MCF 10A (cell line): ENCODE results near the gene HPGDS. TPM values are rescaled to one million over a fixed set of nuclear protein-coding genes. Genes with fewer than 3 reads are reported as not detected.
"Not testable (repeated sequence)": the region's sequence is repeated elsewhere in the genome, so short reads cannot be mapped to it uniquely, and the experiment has no call there.

Source experiments
- Bru-seq: library from RNA; stranded (reverse); fragments of 400-500 nt; gene quantifications from one replicate; lab custom pipeline; 2021; lab: Mats Ljungman, UMichigan
- BruChase-seq, 2 experiments: library from RNA; stranded (reverse); fragments of 400-500 nt; gene quantifications; one replicate each; lab custom pipeline; 2021; lab: Mats Ljungman, UMichigan
- BruUV-seq: library from RNA; stranded (reverse); fragments of 400-500 nt; replicated peaks from 2 replicates; lab custom pipeline; 2021; lab: Mats Ljungman, UMichigan
- CTCF ChIA-PET: fragments of 300-600 bp; sonication (Branson Sonifier 250); formaldehyde crosslinking; extraction: SDS; loops from one replicate; lab custom pipeline; 2021; ENCODE audit warnings: antibody characterized with exemption, inconsistent platforms; lab: Yijun Ruan, JAX
- POLR2A ChIA-PET: fragments of 300-600, 350-650 bp; sonication (Branson Sonifier 250); formaldehyde crosslinking; extraction: SDS; loops from one replicate; lab custom pipeline; 2020; ENCODE audit warnings: antibody characterized with exemption, inconsistent platforms; lab: Yijun Ruan, JAX
- DNase-seq: peaks from one replicate; pipeline ENCODE4 v3.0.0-alpha.2; 2018; ENCODE audit not compliant: unreplicated experiment
- H3K27ac Mint-ChIP-seq: one replicate; pipeline ENCODE4 v1.8.0; 2022; ENCODE audit warnings: mild to moderate bottlenecking, low read depth, mixed read lengths; ENCODE audit not compliant: unreplicated experiment
- H3K27me3 Mint-ChIP-seq: one replicate; pipeline ENCODE4 v1.8.0; 2022; ENCODE audit warnings: mixed read lengths; ENCODE audit not compliant: insufficient read depth, unreplicated experiment
- H3K36me3 Mint-ChIP-seq: one replicate; pipeline ENCODE4 v1.8.0; 2022; ENCODE audit warnings: mild to moderate bottlenecking, moderate library complexity, mixed read lengths; ENCODE audit not compliant: insufficient read depth, unreplicated experiment
- H3K4me1 Mint-ChIP-seq: one replicate; pipeline ENCODE4 v1.8.0; 2022; ENCODE audit warnings: mixed read lengths; ENCODE audit not compliant: insufficient read depth, unreplicated experiment
- H3K4me3 Mint-ChIP-seq: one replicate; pipeline ENCODE4 v1.8.0; 2022; ENCODE audit warnings: mild to moderate bottlenecking, moderate library complexity, mixed read lengths; ENCODE audit not compliant: unreplicated experiment
- H3K9me3 Mint-ChIP-seq: one replicate; pipeline ENCODE4 v1.8.0; 2022; ENCODE audit warnings: mixed read lengths; ENCODE audit not compliant: unreplicated experiment
- CTCF ChIP-seq: fragments of 200-600 bp; IDR thresholded peaks from one replicate; pipeline ENCODE4 v1.8.0; 2022; ENCODE audit warnings: antibody characterized with exemption, mild to moderate bottlenecking; ENCODE audit not compliant: unreplicated experiment
- intact Hi-C: fragments of 100-400 bp; cut with micrococcal nuclease; formaldehyde crosslinking; loops from 2 replicates; pipeline ENCODE4 v1.14.1; 2022
- long read RNA-seq: library from polyadenylated mRNA; stranded (forward); transcript quantifications from one replicate; pipeline ENCODE4 v2.0.0, GENCODE V29; 2022
- total RNA-seq: library from RNA; stranded (reverse); gene quantifications from 2 replicates; pipeline ENCODE4 v1.2.3, GENCODE V29; 2022

HPGDS gene
- not detected in 2 replicates for total RNA-seq
- not detected for Bru-seq, nascent RNA
- percentile 6 among the genes with signal in this experiment for BruChase-seq, experiment 1, labeled RNA remaining after a 6-hour chase
- not detected for BruChase-seq, experiment 2, labeled RNA remaining after a 2-hour chase
- long read RNA-seq: 0 reads

DNA sequence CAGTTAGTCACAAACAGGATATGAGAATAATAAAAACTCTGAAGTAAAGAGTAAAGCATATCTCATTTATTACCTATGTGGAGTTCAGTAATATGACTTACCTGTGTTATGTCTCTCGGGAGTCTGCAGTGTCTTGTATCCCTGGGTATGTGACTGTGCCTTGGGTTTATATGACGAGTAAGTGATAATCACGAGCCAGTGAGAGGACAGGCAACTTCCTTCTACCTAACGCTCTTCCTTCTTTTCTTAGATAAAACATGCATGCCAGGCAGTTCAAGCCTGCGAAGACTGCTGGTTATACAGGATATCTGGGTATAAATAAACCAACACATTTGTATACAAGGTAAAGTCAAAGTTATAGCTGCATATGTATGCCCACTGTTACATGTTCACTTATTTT, at the start of gene HPGDS:
Gene HPGDS, minus strand, starts transcription at position 143 of the 400 bp plus-strand sequence. CDS start 8,207 bp downstream, outside the sequence.
- TF ChIP-seq CTCF: no peak
- BruUV-seq: no TSS peak
- Mint-ChIP-seq H3K9me3 (no peaks in the 10 kb centered on the region), H3K27ac (no peak within 1 kb of the TSS), H3K36me3 (no peaks in the 10 kb centered on the region), H3K4me3 (no peak within 1 kb of the TSS), H3K4me1 (no peaks in the 10 kb centered on the region), H3K27me3 (no peaks in the 10 kb centered on the region)
- intact Hi-C loops: no loop called here
- POLR2A ChIA-PET: interaction anchor here (1.6 kb wide), 1 partner anchor 13 kb away, joined by 4 read pairs; no protein-coding TSS in a partner anchor
- CTCF ChIA-PET: interaction anchor here (0.6 kb wide), 1 partner anchor 26 kb away, joined by 3 read pairs; no protein-coding TSS in a partner anchor
- DNase-seq: no peak

- no peaks in the 10 kb centered on the region for H3K9me3 Mint-ChIP-seq
- no TSS peak for BruUV-seq
- CTCF ChIA-PET: interaction anchor here (0.6 to 3.3 kb wide), 18 partner anchors 10 to 600 kb away, joined by 3 to 87 read pairs (median 4); no protein-coding TSS in a partner anchor
- no peaks in the 10 kb centered on the region for H3K36me3 Mint-ChIP-seq
- H3K4me3 Mint-ChIP-seq: no peak overlapping the region
- POLR2A ChIA-PET: interaction anchor here (1.2 kb wide), 1 partner anchor 88 kb away, joined by 3 read pairs; no protein-coding TSS in a partner anchor
- peak; percentile 49 for TF ChIP-seq CTCF
- DNase-seq: peak; percentile 41
- peaks cover 5% of the 10 kb centered on the region for H3K4me1 Mint-ChIP-seq
- intact Hi-C loops: loop anchor here (1.0 kb wide), 3 partner anchors 58 to 600 kb away; no protein-coding TSS in a partner anchor
- H3K27me3 Mint-ChIP-seq: peaks cover 22% of the 10 kb centered on the region
- no peak overlapping the region for H3K27ac Mint-ChIP-seq
Measured at GRCh38 chr4:94390804-94391410, 48.3 kb upstream of the HPGDS start.

GRCh38 chr4:94389595-94390267, 47.1 kb upstream of the HPGDS start:
- H3K36me3 Mint-ChIP-seq: no peaks in the 10 kb centered on the region
- H3K27me3 Mint-ChIP-seq: peaks cover 22% of the 10 kb centered on the region
- TF ChIP-seq CTCF: no peak
- CTCF ChIA-PET: interaction anchor here (0.6 to 3.3 kb wide), 15 partner anchors 11 to 598 kb away, joined by 3 to 87 read pairs (median 4); no protein-coding TSS in a partner anchor
- no peaks in the 10 kb centered on the region for H3K9me3 Mint-ChIP-seq
- intact Hi-C loops: loop anchor here (1.0 kb wide), 1 partner anchor 598 kb away; no protein-coding TSS in a partner anchor
- DNase-seq: no peak
- POLR2A ChIA-PET: interaction anchor here (1.2 kb wide), 1 partner anchor 87 kb away, joined by 3 read pairs; no protein-coding TSS in a partner anchor
- H3K4me3 Mint-ChIP-seq: no peak overlapping the region
- no TSS peak for BruUV-seq
- H3K27ac Mint-ChIP-seq: no peak overlapping the region
- peaks cover 5% of the 10 kb centered on the region for H3K4me1 Mint-ChIP-seq

DNA sequence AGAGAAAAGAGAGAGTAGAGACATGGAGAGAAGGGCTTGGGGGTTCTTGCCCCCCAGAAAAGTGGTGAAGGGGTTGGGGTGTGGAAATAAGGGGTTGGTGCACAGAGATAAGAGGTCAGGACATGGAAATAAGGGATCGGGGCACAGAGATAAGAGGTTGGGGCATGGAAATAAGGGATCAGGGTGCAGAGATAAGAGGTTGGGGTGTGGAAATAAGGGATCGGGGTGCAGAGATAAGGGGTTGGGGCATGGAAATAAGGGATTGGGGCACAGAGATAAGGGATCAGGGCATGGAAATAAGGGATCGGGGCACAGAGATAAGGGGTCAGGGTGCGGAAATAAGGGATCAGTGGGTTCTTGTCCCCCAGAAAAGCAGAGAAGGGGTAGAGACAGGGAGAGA, 45.3 kb upstream of the HPGDS start:
- BruUV-seq, H3K9me3 Mint-ChIP-seq, POLR2A ChIA-PET, CTCF ChIA-PET, H3K27ac Mint-ChIP-seq, intact Hi-C loops, H3K36me3 Mint-ChIP-seq, DNase-seq, H3K4me3 Mint-ChIP-seq, H3K4me1 Mint-ChIP-seq: not testable (repeated sequence)
- H3K27me3 Mint-ChIP-seq: peaks cover 22% of the 10 kb centered on the region

DNA sequence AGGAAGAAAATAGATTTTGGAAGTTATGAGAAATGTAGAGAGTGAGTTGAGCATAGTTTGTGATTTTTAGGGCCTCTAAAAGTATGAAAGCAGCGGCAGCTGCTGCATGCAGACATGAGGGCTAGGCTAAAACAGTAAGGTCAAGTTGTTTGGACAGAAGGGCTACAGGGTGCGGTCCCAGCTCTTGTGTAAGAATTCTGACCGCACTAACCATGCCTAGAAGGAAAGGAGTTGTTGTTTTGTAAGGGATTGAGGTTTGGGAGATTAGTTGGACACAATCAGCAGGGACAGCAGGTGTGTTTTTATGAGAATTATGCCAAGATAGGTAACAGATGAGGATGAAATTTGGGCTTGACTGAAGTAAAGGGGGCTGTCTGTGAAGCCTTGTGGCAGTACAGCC, 42.8 kb upstream of the HPGDS start:
- BruUV-seq, H3K4me1 Mint-ChIP-seq, CTCF ChIA-PET, H3K27ac Mint-ChIP-seq, H3K4me3 Mint-ChIP-seq, POLR2A ChIA-PET, DNase-seq, H3K9me3 Mint-ChIP-seq, H3K36me3 Mint-ChIP-seq, intact Hi-C loops: not testable (repeated sequence)
- H3K27me3 Mint-ChIP-seq: peaks cover 22% of the 10 kb centered on the region

GRCh38 chr4:94382891-94383290, 40.3 kb upstream of the HPGDS start:
- DNase-seq, H3K4me3 Mint-ChIP-seq, H3K4me1 Mint-ChIP-seq, H3K27ac Mint-ChIP-seq, intact Hi-C loops, H3K36me3 Mint-ChIP-seq, POLR2A ChIA-PET, H3K9me3 Mint-ChIP-seq, BruUV-seq: not testable (repeated sequence)
- peaks cover 10% of the 10 kb centered on the region for H3K27me3 Mint-ChIP-seq
- CTCF ChIA-PET: interaction anchor here (1.6 kb wide), 1 partner anchor 78 kb away, joined by 4 read pairs; no protein-coding TSS in a partner anchor
